Mucosa of stomach (tissue), 1 donor: ENCODE data around the gene VAV3.

ENCODE experiments used
- H3K27me3 ChIP-seq: one replicate; pipeline ENCODE4 v1.7.0; 2013; ENCODE audit warnings: mild to moderate bottlenecking, low read length; ENCODE audit not compliant: control insufficient read depth, insufficient read depth
- H3K36me3 ChIP-seq: one replicate; pipeline ENCODE4 v1.7.0; 2013; ENCODE audit warnings: low read length; ENCODE audit not compliant: control insufficient read depth, insufficient read depth
- H3K4me1 ChIP-seq: one replicate; pipeline ENCODE4 v1.7.0; 2013; ENCODE audit warnings: mild to moderate bottlenecking, low read length; ENCODE audit not compliant: control insufficient read depth, insufficient read depth
- H3K4me3 ChIP-seq: one replicate; pipeline ENCODE4 v1.7.0; 2013; ENCODE audit warnings: low read length
- H3K9ac ChIP-seq: one replicate; pipeline ENCODE4 v1.7.0; 2013; ENCODE audit warnings: mild to moderate bottlenecking, low read length, moderate library complexity
- H3K9me3 ChIP-seq: one replicate; pipeline ENCODE4 v1.7.0; 2013; ENCODE audit warnings: mild to moderate bottlenecking, low read length, moderate library complexity; ENCODE audit not compliant: control insufficient read depth
- donor health status: Pancreatic carcinoma.

Gene VAV3

DNA sequence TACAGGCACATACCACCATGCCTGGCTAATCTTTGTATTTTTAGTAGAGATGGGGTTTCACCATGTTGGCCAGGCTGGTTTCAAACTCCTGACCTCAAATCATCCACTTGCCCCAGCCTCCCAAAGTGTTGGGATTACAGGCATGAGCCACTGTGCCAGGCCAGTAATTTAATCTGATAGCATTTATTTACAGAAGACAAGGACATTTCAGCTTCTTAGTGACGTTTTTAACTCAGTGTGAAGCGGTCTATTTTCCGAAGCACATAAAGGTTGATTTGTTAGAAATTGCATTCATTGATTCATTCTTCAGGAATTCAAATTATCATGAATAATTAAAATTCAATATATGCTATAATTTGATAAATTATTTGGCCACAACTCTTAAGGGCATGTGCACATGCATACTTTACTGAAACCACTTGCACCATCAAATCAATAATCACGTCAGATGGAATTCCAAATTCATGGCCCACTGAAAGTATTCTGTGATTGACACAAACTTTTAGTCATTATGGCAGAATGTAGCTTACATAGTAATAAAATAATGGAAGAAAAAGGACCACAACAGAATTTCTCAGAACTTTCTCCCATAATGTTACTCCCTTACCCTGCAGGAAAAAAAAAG, 339.5 kb downstream of the VAV3 start:
- Histone ChIP-seq H3K9ac (no peak overlapping the region), H3K36me3 (no peaks in the 10 kb centered on the region), H3K9me3 (no peaks in the 10 kb centered on the region), H3K4me1 (no peaks in the 10 kb centered on the region), H3K27me3 (no peaks in the 10 kb centered on the region), H3K4me3 (no peak overlapping the region)

DNA sequence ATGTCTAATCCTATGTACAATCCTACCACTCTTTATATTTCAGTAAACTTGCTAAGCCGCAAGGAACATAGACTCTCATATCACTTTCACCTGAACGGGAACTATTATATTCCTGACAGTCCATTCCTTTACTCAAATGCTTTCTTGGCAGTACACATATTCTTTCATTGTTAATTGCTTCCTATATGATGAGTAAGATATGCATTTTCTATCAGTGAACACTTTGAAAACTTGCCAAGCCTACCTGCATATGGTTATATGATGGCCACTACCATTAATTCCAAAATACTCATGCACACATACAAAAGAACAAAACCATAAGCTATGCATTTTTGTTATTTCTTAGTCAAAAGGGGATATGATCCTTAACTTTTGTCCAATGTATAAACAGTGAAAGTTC, 341.5 kb downstream of the VAV3 start:
- H3K4me1 ChIP-seq, result no peaks in the 10 kb centered on the region
- H3K36me3 ChIP-seq, result no peaks in the 10 kb centered on the region
- no peaks in the 10 kb centered on the region for H3K27me3 ChIP-seq

DNA sequence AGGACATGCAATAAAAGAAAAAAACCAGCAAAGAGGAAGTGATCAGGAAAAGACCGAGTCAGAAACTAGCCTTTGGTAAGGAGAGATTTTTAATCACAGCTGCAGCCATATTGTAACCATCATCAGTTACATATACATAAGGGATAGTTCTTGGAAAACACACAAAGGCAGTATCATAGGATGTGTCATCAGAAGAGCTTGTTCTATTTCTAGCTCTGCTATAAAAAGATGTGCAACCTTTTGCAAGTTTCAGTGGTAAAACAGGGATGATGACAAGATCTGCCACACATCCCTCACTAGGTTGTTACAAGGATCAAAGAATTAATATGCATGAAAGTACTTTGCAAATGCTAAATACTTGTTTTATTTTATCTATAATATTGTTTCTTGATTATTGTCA, 342.0 kb downstream of the VAV3 start:
- H3K36me3 ChIP-seq, result no peaks in the 10 kb centered on the region
- no peak overlapping the region for H3K4me3 ChIP-seq
- no peaks in the 10 kb centered on the region for H3K4me1 ChIP-seq
- no peaks in the 10 kb centered on the region for H3K27me3 ChIP-seq
- H3K9me3 ChIP-seq, result no peaks in the 10 kb centered on the region
- H3K9ac ChIP-seq, result no peak overlapping the region

More for the DNA sequence above, 341.5 kb downstream of the VAV3 start:
- Histone ChIP-seq H3K9me3 (no peaks in the 10 kb centered on the region), H3K9ac (no peak overlapping the region), H3K4me3 (no peak overlapping the region)

GRCh38 chr1:107622535-107622934, 342.4 kb downstream of the VAV3 start:
- Histone ChIP-seq H3K27me3 (no peaks in the 10 kb centered on the region), H3K36me3 (no peaks in the 10 kb centered on the region), H3K9me3 (no peaks in the 10 kb centered on the region), H3K4me1 (no peaks in the 10 kb centered on the region), H3K9ac (no peak overlapping the region), H3K4me3 (no peak overlapping the region)

GRCh38 chr1:107620753-107621152, 344.2 kb downstream of the VAV3 start:
- H3K9ac ChIP-seq, result no peak overlapping the region
- H3K9me3 ChIP-seq, result no peaks in the 10 kb centered on the region
- H3K36me3 ChIP-seq, result no peaks in the 10 kb centered on the region
- H3K4me1 ChIP-seq, result no peaks in the 10 kb centered on the region
- no peak overlapping the region for H3K4me3 ChIP-seq
- no peaks in the 10 kb centered on the region for H3K27me3 ChIP-seq

- H3K36me3 ChIP-seq, result no peaks in the 10 kb centered on the region
- H3K9ac ChIP-seq, result no peak overlapping the region
- H3K4me3 ChIP-seq, result no peak overlapping the region
- H3K27me3 ChIP-seq, result no peaks in the 10 kb centered on the region
- no peaks in the 10 kb centered on the region for H3K4me1 ChIP-seq
- H3K9me3 ChIP-seq, result no peaks in the 10 kb centered on the region
Measured at GRCh38 chr1:107618539-107618938, 346.4 kb downstream of the VAV3 start.

DNA sequence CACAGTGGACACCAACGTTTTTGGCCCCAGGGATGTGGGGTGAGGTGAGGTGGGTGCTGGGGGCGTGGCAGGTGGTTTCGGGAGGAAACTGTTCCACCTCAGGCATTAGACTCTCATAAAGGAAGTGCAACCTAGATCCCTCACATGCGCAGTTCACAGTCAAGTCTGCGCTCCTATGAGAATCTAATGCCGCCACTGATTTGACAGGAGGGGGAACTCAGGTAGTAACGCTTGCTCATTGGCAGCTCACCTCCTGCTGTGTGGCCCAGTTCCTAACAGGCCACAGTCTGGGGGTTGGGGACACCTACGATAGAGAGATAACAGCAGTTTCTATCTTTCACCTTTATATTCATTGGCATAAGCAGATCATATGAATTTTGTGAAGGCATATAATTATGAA, 347.1 kb downstream of the VAV3 start:
- Histone ChIP-seq H3K36me3 (no peaks in the 10 kb centered on the region), H3K9ac (no peak overlapping the region), H3K4me3 (no peak overlapping the region), H3K27me3 (no peaks in the 10 kb centered on the region), H3K4me1 (no peaks in the 10 kb centered on the region), H3K9me3 (no peaks in the 10 kb centered on the region)

DNA sequence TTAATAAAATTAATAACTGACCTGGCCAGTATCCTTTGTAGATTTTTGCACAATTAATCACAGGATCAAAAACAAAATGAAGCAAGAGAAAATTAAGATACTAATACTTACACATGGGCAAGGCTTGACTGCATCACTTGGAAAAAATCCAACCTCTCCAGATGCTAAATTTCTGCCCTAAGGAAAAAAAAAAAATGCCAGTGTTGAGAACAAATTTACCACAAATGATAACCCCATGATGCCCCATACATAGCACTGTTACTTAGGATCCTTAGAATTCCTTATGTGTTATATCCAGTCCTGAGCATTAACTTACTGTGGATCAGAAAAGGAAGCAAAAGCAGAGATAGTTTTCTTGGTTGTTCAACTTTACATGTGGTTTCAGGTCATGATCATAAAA, 347.5 kb downstream of the VAV3 start:
- Histone ChIP-seq H3K27me3 (no peaks in the 10 kb centered on the region), H3K36me3 (no peaks in the 10 kb centered on the region), H3K9me3 (no peaks in the 10 kb centered on the region), H3K4me1 (no peaks in the 10 kb centered on the region), H3K9ac (no peak overlapping the region), H3K4me3 (no peak overlapping the region)

GRCh38 chr1:107609808-107610207, 355.2 kb downstream of the VAV3 start:
- no peaks in the 10 kb centered on the region for H3K27me3 ChIP-seq
- no peaks in the 10 kb centered on the region for H3K36me3 ChIP-seq
- H3K4me3 ChIP-seq, result no peak overlapping the region
- no peaks in the 10 kb centered on the region for H3K4me1 ChIP-seq
- H3K9me3 ChIP-seq, result no peaks in the 10 kb centered on the region
- H3K9ac ChIP-seq, result no peak overlapping the region

GRCh38 chr1:107604825-107605224, 360.2 kb downstream of the VAV3 start:
- H3K36me3 ChIP-seq, result no peaks in the 10 kb centered on the region
- no peak overlapping the region for H3K9ac ChIP-seq
- no peaks in the 10 kb centered on the region for H3K4me1 ChIP-seq
- no peaks in the 10 kb centered on the region for H3K9me3 ChIP-seq
- H3K27me3 ChIP-seq, result no peaks in the 10 kb centered on the region
- H3K4me3 ChIP-seq, result no peak overlapping the region

GRCh38 chr1:107600607-107601160, 364.3 kb downstream of the VAV3 start:
- Histone ChIP-seq H3K4me1 (no peaks in the 10 kb centered on the region), H3K9me3 (no peaks in the 10 kb centered on the region), H3K4me3 (no peak overlapping the region), H3K9ac (no peak overlapping the region), H3K27me3 (no peaks in the 10 kb centered on the region), H3K36me3 (no peaks in the 10 kb centered on the region)

DNA sequence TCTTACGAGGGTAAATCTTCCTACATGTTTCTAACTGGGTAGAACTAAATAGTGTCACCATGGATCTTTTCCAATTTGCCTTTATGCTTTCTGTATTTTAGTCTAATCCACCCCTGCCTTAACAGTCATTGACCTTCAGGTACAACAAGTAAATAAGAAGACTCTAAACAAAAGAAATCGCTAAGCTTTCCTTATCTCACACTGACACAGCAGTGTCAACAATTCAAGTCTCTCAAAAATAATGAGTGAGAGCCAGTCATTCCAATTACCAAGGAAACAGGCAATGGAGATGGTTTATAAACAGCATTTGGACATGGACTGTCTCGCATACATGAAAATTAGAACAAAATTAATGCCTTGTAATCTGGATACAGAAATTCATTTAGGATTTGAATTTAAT, 365.8 kb downstream of the VAV3 start:
- H3K27me3 ChIP-seq, result no peaks in the 10 kb centered on the region

DNA sequence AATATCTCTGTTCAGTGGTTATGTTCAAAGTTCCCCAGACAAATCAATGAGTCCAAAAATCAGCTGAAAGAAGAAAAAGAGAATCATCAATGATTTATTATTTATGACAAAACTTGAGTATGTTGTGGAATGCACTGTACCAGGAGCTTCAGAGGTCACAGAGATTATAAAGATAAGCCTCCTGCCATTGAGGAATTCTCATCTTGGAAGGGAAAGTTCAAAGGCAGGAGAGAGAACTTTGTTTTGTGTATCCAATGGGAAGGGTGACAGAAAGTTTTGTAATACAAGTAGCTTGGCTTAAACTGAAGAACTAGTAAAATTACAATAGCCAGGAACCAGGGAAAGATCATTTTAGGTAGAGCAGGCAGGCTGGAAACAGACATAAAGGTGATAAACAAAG, 367.7 kb downstream of the VAV3 start:
- Histone ChIP-seq H3K4me3 (no peak overlapping the region), H3K4me1 (no peaks in the 10 kb centered on the region), H3K9me3 (no peaks in the 10 kb centered on the region), H3K9ac (no peak overlapping the region), H3K36me3 (no peaks in the 10 kb centered on the region), H3K27me3 (no peaks in the 10 kb centered on the region)

More for the DNA sequence above, 365.8 kb downstream of the VAV3 start:
- no peaks in the 10 kb centered on the region for H3K4me1 ChIP-seq
- no peaks in the 10 kb centered on the region for H3K36me3 ChIP-seq
- H3K9ac ChIP-seq, result no peak overlapping the region
- no peak overlapping the region for H3K4me3 ChIP-seq
- H3K9me3 ChIP-seq, result no peaks in the 10 kb centered on the region
